DOHH2 (cell line): ENCODE data around the gene SORBS2.

Source experiments
- CTCF ChIP-seq: fragments of 200-600 bp; sonication (generic); IDR thresholded peaks from one replicate; pipeline ENCODE4 v1.5.1; 2014; ENCODE audit warnings: antibody characterized with exemption, mild to moderate bottlenecking, low read depth, low read length; ENCODE audit not compliant: poor library complexity, severe bottlenecking
- EZH2phosphoT487 ChIP-seq: fragments of 200-600 bp; sonication (generic); IDR thresholded peaks from 2 replicates; pipeline ENCODE4 v1.6.1; 2017; ENCODE audit warnings: borderline replicate concordance, mild to moderate bottlenecking, antibody characterized with exemption, low read length, moderate library complexity, mixed read lengths

GRCh38 chr4:185819144-185819543 lies 7.2 kb upstream of the SORBS2 start:
- TF ChIP-seq CTCF (no peak), EZH2phosphoT487 (no peak)
